ENCODE measurements around the gene MAGEA2.
"Not testable (repeated sequence)": the region's sequence is repeated elsewhere in the genome, so short reads cannot be mapped to it uniquely, and the experiment has no call there.

MAGEA2 gene

GRCh38 chrX:152735860-152736511 lies 17.7 kb downstream of the MAGEA2 start:
- H3K4me3 ChIP-seq (ENCODE audit: control insufficient read depth, low read depth, low read length), result no peak overlapping the region
- TF ChIP-seq, protein P1, sequence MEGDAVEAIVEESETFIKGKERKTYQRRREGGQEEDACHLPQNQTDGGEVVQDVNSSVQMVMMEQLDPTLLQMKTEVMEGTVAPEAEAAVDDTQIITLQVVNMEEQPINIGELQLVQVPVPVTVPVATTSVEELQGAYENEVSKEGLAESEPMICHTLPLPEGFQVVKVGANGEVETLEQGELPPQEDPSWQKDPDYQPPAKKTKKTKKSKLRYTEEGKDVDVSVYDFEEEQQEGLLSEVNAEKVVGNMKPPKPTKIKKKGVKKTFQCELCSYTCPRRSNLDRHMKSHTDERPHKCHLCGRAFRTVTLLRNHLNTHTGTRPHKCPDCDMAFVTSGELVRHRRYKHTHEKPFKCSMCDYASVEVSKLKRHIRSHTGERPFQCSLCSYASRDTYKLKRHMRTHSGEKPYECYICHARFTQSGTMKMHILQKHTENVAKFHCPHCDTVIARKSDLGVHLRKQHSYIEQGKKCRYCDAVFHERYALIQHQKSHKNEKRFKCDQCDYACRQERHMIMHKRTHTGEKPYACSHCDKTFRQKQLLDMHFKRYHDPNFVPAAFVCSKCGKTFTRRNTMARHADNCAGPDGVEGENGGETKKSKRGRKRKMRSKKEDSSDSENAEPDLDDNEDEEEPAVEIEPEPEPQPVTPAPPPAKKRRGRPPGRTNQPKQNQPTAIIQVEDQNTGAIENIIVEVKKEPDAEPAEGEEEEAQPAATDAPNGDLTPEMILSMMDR (conservative IDR thresholded peaks at IDR 0.05; ENCODE audit: control insufficient read depth, insufficient read depth, low read depth, low read length), result no peak
- DNase-seq (ENCODE audit: low read depth), result no peak

DNA sequence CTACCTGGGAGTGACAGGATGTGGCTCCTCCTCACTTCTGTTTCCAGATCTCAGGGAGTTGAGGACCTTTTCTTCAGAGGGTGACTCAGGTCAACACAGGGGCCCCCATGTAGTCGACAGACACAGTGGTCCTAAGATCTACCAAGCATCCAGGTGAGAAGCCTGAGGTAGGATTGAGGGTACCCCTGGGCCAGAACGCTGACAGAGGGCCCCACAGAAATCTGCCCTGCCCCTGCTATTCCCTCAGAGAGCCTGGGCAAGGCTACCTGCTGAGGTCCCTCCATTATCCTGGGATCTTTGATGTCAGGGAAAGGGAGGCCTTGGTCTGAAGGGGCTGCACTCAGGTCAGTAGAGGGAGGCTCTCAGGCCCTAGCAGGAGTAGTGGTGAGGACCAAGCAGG lies 18.5 kb downstream of the MAGEA2 start:
- TF ChIP-seq, protein P1 (conservative IDR thresholded peaks at IDR 0.05; ENCODE audit: control insufficient read depth, insufficient read depth, low read depth, low read length), result no peak
- no peak for DNase-seq (ENCODE audit: low read depth)
- no peak overlapping the region for H3K4me3 ChIP-seq (ENCODE audit: control insufficient read depth, low read depth, low read length)

- not testable (repeated sequence) for H3K4me3 ChIP-seq (ENCODE audit: control insufficient read depth, low read depth, low read length); DNase-seq (ENCODE audit: low read depth)
These were observed 19.3 kb downstream of the MAGEA2 start for GRCh38 chrX:152734143-152734858.

DNA sequence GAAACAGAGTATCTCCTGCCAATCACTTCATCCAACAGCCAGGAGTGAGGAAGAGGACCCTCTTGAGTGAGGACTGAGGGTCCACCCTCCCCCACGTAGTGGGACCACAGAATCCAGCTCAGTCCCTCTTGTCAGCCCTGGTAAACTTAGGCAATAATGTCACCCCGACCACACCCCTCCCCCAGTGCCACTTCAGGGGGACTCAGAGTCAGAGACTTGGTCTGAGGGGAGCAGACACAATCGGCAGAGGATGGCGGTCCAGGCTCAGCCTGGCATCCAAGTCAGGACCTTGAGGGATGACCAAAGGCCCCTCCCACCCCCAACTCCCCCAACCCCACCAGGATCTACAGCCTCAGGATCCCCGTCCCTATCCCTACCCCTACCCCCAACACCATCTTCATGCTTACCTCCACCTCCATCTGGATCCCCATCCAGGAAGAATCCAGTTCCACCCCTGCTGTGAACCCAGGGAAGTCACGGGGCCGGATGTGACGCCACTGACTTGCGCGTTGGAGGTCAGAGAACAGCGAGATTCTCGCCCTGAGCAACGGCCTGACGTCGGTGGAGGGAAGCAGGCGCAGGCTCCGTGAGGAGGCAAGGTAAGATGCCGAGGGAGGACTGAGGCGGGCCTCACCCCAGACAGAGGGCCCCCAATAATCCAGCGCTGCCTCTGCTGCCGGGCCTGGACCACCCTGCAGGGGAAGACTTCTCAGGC lies 20.2 kb downstream of the MAGEA2 start, which contains the start of the genes CSAG1 and MAGEA12:
Gene CSAG1 (minus strand): TSS at position 461 of the 715 bp plus-strand sequence. CDS start 1,261 bp downstream, outside the sequence.
Gene MAGEA12 (plus strand): TSS at position 497 of the 715 bp plus-strand sequence. CDS start 2,405 bp downstream, outside the sequence.
- TF ChIP-seq, protein P1 (conservative IDR thresholded peaks at IDR 0.05; ENCODE audit: control insufficient read depth, insufficient read depth, low read depth, low read length), result no peak
- DNase-seq (ENCODE audit: low read depth), result no peak
- H3K4me3 ChIP-seq (ENCODE audit: control insufficient read depth, low read depth, low read length), result no peak within 1 kb of the TSS

- TF ChIP-seq, protein P1 (conservative IDR thresholded peaks at IDR 0.05; ENCODE audit: control insufficient read depth, insufficient read depth, low read depth, low read length), result no peak
- no peak for DNase-seq (ENCODE audit: low read depth)
- H3K4me3 ChIP-seq (ENCODE audit: control insufficient read depth, low read depth, low read length), result no peak overlapping the region
These were observed 28.2 kb downstream of the MAGEA2 start for GRCh38 chrX:152725409-152725808.

DNA sequence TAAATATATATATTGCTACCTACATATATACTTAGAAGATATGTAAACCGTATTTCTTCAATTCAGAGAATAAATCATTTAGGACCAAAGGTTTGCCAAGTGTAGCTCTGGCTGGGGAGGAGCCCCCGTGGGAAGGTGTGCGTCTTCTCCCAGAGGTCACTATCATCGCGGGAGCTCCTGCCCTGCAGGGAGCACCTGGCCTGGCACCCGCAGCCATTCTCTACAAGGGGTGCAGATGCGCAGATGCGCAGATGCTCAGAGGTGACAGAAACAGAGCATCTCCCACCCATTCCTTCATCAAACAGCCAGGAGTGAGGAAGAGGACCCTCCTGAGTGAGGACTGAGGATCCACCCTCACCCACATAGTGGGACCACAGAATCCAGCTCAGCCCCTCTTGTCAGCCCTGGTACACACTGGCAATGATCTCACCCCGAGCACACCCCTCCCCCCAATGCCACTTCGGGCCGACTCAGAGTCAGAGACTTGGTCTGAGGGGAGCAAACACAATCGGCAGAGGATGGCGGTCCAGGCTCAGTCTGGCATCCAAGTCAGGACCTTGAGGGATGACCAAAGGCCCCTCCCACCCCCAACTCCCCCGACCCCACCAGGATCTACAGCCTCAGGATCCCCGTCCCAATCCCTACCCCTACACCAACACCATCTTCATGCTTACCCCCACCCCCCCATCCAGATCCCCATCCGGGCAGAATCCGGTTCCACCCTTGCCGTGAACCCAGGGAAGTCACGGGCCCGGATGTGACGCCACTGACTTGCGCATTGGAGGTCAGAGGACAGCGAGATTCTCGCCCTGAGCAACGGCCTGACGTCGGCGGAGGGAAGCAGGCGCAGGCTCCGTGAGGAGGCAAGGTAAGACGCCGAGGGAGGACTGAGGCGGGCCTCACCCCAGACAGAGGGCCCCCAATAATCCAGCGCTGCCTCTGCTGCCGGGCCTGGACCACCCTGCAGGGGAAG lies 39.5 kb downstream of the MAGEA2 start, which contains the start of gene MAGEA2B:
Gene MAGEA2B (plus strand): TSS at position 814 of the 973 bp plus-strand sequence. CDS start 2,479 bp downstream, outside the sequence.
- not testable (repeated sequence) for H3K4me3 ChIP-seq (ENCODE audit: control insufficient read depth, low read depth, low read length); DNase-seq (ENCODE audit: low read depth)

- not testable (repeated sequence) for H3K4me3 ChIP-seq (ENCODE audit: control insufficient read depth, low read depth, low read length); DNase-seq (ENCODE audit: low read depth)
These were observed 40.4 kb downstream of the MAGEA2 start for GRCh38 chrX:152713195-152713594.

DNA sequence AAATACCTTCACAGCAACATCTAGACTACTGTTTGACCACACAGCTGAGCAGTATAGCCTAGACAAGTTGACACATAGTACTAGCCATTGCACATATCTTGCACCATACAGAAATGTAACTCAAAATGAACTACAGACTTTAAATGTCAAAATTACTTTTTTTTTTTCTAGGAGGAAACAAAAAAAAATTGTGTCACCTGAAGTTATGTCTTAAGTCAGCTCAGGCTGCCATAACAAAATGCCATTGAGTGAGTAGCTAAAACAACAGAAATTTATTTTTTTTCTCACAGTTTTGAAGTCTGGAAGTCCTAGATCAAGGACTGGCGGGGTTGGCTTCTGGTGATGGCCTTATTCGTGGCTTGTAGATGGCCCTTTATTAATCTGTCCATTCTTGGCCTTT lies 44.5 kb downstream of the MAGEA2 start, which contains the start of gene CSAG2:
Gene CSAG2 (minus strand): TSS at position 101 of the 400 bp plus-strand sequence. CDS start 161 bp downstream, outside the sequence.
- not testable (repeated sequence) for H3K4me3 ChIP-seq (ENCODE audit: control insufficient read depth, low read depth, low read length); DNase-seq (ENCODE audit: low read depth)

DNA sequence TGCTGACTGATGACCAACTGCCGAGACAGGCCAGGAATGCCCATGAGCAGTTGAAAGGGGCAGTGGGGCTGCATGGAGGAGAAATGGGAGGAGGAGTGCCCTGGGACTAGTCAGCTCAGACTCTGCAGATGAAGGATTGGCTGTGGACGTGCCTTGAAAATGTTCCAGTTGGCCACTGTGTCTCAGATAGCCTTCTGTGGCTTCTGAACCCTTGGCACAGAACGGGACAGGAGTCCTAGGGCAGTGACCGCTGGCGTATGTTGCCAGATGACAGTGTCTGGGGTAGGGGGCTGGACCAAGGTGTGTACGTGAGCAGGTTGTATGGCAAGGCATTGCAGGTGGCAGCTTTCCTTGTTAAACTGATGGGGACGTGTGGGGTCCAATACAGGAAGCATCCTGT lies 47.1 kb downstream of the MAGEA2 start:
- not testable (repeated sequence) for DNase-seq (ENCODE audit: low read depth); H3K4me3 ChIP-seq (ENCODE audit: control insufficient read depth, low read depth, low read length)

- DNase-seq (ENCODE audit: low read depth), result not testable (repeated sequence)
These were observed 53.3 kb downstream of the MAGEA2 start for GRCh38 chrX:152700390-152700789.

More at GRCh38 chrX:152700390-152700789, 53.3 kb downstream of the MAGEA2 start:
- H3K4me3 ChIP-seq (ENCODE audit: control insufficient read depth, low read depth, low read length), result not testable (repeated sequence)
